Choroid plexus epithelial cell (primary cell): ENCODE results near the gene WIPF3.
A peak's percentile ranks its signal among the peaks of the same experiment; 100 is the strongest.

ENCODE experiments used
- DNase-seq: peaks from one replicate; pipeline ENCODE4 v3.0.0-alpha.2; 2010; ENCODE audit warnings: low read depth
- H3K4me3 ChIP-seq: 2 replicates; pipeline ENCODE4 v1.5.1; 2011; ENCODE audit warnings: low read depth, mild to moderate bottlenecking, control low read depth, low read length, moderate library complexity
- CTCF ChIP-seq: conservative IDR thresholded peaks from 2 replicates; pipeline ENCODE4 v1.5.1; 2011; ENCODE audit warnings: low read depth, mild to moderate bottlenecking, control low read depth, inconsistent platforms, low read length, moderate library complexity

WIPF3 gene

GRCh38 chr7:29924684-29925083 lies 118.4 kb downstream of the WIPF3 start:
- DNase-seq = no peak
- no peak overlapping the region for H3K4me3 ChIP-seq
- no peak for TF ChIP-seq CTCF

GRCh38 chr7:29926216-29926615 lies 119.9 kb downstream of the WIPF3 start:
- DNase-seq = no peak
- no peak for TF ChIP-seq CTCF
- no peak overlapping the region for H3K4me3 ChIP-seq

GRCh38 chr7:29926741-29927140 lies 120.4 kb downstream of the WIPF3 start:
- DNase-seq = no peak
- no peak overlapping the region for H3K4me3 ChIP-seq
- TF ChIP-seq CTCF = no peak

- H3K4me3 ChIP-seq = no peak overlapping the region
- no peak for DNase-seq
- no peak for TF ChIP-seq CTCF
Observed at GRCh38 chr7:29929018-29929807, 122.9 kb downstream of the WIPF3 start.

GRCh38 chr7:29935111-29935510 lies 128.8 kb downstream of the WIPF3 start:
- DNase-seq = peak; percentile 52
- no peak for TF ChIP-seq CTCF
- no peak overlapping the region for H3K4me3 ChIP-seq

- no peak for DNase-seq
- no peak for TF ChIP-seq CTCF
- H3K4me3 ChIP-seq = no peak overlapping the region
Observed at GRCh38 chr7:29937132-29937531, 130.8 kb downstream of the WIPF3 start.

- no peak for TF ChIP-seq CTCF
- H3K4me3 ChIP-seq = no peak overlapping the region
- no peak for DNase-seq
Observed at GRCh38 chr7:29940199-29940598, 133.9 kb downstream of the WIPF3 start.
